ENCODE data around the gene SEZ6L2.
A peak's percentile ranks its signal among the peaks of the same experiment; 100 is the strongest.
"Not testable (repeated sequence)": the region's sequence is repeated elsewhere in the genome, so short reads cannot be mapped to it uniquely, and the experiment has no call there.

The SEZ6L2 gene

DNA sequence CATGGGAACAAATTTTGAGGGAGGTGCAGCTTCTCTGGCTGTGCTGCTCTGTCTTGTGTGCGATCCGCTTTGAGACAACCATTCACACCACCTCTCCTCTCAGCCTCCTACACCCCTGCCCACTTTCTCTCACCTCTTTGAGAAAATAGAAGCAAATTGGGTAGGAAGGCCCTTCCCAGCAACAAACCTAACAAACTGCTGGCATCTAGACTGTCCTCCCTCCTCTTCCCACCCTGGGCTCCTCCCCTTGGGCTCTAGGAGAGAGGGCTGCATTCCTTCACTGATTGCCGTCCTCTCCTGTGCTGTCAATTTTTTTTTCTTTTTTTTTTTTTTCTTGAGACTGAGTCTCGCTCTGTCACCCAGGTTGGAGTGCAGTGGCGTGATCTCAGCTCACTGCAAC, 49.8 kb downstream of the SEZ6L2 start:
- no peak for DNase-seq

DNA sequence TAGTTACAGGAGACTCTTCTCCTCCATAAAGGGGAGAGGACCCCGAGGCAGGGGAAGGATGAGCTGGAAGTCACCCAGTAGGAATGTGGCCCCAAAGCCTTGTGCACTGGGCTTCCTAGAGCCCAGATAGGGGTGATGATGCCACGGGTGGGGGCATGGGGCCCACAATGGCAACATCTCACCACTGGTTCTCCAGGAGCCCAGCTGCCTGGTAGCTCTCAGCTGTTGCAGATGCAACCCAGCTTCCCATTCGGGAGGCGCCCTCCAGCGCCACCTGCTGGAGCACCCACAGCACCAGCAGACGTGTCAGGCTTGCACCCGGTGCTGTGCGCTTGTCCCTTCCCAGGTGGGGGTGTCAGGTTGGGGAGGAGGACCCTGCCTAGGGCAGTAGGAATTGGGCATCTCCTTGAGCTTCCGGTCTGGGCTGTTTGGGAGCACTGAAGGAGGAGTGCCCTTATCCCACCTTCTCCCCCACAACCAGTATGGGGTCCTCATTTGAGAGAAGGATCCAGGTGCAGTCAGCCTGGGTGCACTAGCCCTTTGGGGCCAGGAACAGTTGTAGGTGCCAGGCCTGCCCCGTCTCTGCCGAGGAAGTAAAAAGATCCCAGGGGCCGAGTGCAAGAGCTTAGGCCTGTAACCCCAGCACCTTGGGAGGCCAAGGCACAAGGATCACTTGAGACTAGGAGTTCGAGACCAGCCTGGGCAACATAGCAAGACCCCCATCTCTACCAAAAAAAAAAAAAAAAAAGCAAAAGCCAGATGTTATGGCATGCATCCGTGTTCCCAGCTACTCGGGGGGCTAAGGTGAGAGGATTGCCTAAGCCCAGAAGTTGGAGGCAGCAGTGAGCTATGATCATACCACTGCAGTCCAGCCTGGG, 50.7 kb downstream of the SEZ6L2 start:
- DNase-seq: peak; percentile 88

- no peak for DNase-seq
Measured at GRCh38 chr16:29845656-29846055, 53.7 kb downstream of the SEZ6L2 start.

GRCh38 chr16:29844575-29845331, 54.6 kb downstream of the SEZ6L2 start:
- no peak for DNase-seq

- no peak for DNase-seq
Measured at GRCh38 chr16:29843931-29844330, 55.4 kb downstream of the SEZ6L2 start.

DNA sequence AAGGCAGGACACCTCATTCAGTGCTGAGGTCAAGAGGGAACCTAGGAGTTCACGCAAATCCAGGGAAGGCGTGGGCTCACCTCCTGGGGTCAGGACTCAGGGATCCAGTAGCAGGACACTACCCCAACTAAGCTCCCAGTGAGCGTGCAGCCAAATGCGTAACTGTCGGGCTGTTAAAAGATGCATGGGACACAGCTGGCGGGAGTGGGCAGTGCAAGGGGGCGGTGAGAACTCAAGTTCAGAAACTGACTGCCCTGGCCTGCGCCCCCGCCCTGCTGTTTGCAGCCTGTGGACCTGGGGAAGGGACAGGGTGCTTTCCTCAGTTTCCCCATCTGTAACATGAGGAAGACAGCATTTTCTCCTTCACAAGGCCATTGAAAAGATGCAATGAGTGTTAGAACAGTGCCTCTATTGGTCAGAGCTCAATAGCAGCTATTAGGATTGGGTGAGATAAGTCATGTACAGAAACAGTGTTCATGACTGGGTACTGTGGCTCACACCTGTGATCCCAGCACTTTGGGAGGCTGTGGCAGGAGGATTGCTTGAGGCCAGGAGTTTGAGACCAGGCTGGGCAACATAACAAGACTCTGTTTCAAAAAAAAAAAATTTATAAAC, 56.5 kb downstream of the SEZ6L2 start:
- no peak for DNase-seq

DNA sequence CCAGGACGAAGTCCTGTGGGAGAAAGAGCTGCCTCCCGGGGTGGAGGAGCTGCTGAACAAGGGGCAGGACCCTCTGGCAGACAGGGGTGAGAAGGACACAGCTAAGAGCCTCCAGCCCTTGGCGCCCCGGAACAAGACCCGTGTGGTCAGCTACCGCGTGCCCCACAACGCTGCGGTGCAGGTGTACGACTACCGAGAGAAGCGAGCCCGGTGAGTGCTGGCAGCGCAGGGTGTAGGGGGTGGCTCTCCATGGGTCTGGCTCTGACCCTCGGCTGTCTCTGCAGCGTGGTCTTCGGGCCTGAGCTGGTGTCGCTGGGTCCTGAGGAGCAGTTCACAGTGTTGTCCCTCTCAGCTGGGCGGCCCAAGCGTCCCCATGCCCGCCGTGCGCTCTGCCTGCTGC, 57.7 kb downstream of the SEZ6L2 start:
- no peak for DNase-seq

GRCh38 chr16:29840240-29840639, 59.1 kb downstream of the SEZ6L2 start:
- no peak for DNase-seq

- no peak for DNase-seq
Measured at GRCh38 chr16:29839822-29840221, 59.5 kb downstream of the SEZ6L2 start.

DNA sequence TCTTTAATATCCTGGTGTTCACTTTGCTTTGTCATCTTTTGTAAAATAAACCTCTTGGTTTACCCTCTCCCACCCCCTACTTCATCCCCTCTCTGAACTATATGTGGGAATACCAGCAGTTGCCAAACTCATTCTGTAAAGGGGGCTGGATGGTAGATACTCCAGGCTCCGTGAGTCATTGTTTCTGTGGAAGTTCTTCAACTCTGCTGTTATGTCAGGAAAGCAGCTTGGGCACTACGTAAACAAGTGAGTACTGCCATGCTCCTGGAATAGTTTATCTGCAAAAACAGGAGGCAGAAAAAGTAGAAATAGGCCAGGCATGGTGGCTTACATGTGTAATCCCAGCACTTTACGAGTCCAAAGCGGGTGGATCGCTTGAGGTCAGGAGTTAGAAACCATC, 61.5 kb downstream of the SEZ6L2 start:
- no peak for DNase-seq

- no peak for DNase-seq
Measured at GRCh38 chr16:29836623-29837022, 62.7 kb downstream of the SEZ6L2 start.

DNA sequence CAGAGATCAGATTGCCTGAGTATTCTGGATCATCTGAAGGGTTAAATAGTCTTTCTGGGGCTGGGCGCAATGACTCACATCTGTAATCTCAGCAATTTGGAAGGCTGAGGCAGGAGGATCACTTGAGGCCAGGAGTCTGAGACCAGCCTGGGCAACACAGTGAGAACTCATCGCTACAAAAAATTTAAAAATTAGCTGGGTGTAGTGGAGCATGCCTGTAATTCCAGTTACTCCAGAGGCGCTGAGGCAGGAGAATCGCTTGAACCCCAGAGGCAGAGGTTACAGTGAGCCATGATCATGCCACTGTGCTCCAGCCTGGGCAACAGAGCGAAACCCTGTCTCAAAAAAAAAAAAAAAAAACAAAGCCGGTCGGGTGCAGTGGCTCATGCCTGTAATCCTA, 63.4 kb downstream of the SEZ6L2 start:
- DNase-seq: no peak

DNA sequence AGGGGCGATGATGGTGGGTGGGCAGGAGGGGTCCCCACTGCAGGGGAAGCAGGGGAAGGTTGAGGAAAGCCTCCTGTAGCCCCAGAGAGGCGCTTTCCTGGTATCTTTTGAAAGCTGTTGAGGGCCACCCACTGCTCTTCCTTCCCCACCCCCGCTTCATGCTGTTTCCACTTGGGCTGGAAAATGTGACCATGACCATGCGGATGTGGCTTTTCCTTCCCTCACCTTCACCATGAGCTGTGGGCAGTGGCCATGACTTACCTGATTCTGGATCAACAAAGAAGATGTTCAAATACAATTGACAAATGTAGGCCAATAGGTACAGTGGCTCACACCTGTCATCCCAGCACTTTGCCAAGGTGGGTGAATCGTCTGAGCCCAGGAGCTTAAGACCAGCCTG, 65.3 kb downstream of the SEZ6L2 start:
- no peak for DNase-seq

- DNase-seq: not testable (repeated sequence)
Measured at GRCh38 chr16:29833219-29833618, 66.1 kb downstream of the SEZ6L2 start.

DNA sequence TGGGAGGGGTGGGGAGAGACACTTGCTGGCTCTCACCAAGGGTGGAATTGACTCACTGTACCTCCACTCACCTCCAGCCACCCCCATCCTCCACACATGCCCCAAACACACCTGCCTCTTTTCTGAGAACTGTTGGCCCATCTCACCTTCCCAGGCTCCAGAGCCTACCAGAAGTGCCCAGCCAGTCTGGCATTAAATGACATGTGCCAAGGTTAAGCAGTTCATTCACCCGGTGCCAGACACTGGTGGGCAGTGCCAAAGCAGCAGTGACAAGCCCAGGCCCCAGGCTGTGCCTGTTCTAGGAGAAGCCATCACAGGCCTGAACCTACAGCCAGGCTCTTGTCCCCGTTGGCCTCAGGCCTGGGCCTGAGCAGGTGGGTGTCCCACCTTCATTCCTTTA, 67.9 kb downstream of the SEZ6L2 start:
- DNase-seq: no peak

GRCh38 chr16:29830774-29831173, 68.6 kb downstream of the SEZ6L2 start:
- DNase-seq: no peak

DNA sequence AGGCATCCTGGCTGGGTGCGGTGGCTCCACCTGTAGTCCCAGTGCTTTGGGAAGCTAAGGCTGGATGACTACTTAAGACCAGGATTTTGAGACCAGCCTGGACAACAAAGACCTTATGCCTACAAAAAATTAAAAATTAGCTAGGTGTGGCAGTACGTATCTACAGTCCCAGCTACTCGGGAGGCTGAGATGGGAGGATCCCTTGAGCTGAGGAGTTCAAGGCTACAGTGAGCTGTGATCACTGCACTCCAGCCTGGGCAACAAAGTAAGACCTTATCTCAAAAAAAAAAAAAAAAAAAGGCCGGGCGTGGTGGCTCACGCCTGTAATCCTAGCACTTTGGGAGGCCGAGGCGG, 73.0 kb downstream of the SEZ6L2 start:
- no peak for DNase-seq

DNA sequence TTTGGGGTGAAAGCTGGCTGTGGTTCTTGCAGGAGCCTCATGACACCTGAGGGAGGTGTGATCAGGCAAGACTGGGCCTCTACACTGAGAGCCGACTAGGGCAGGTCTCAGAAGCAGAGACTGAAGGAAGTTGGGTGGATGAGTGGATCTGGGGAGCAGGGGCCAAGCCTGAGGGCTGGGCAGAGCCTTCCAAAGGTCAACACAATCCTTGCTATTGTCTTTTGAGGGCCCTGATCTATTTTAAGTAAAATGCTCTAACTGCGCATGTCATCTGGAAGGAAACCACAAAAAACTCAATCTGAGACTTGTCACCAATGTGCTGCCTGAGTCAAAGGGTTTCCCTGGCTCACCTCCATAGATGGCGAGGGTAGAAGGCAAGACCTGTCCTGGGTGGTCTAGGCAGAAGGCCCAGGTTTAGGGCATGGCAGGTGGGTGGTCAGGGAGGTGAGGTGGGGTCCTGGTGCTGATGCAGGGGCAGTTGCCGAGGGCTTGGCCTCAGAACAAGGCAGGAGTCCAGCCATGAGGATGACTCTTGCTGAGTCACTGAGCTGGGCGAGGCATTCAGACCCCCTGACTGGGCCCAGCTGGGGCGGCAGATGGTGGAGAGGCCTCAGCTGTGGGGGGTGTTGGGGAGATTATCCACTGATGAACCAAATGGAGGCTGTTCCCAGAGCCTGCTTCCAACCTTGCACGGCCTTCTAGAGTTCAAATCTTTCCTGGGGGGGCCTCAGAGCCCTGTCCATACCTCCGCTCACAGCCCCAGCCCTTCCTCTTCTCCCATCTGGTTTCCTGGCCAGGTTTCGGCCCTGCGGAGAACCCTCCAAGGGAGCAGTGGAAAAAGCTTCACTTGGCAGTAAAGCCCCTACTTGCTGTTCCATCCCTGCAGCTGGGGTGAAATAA, 74.0 kb downstream of the SEZ6L2 start:
- peak; percentile 89 for DNase-seq

DNA sequence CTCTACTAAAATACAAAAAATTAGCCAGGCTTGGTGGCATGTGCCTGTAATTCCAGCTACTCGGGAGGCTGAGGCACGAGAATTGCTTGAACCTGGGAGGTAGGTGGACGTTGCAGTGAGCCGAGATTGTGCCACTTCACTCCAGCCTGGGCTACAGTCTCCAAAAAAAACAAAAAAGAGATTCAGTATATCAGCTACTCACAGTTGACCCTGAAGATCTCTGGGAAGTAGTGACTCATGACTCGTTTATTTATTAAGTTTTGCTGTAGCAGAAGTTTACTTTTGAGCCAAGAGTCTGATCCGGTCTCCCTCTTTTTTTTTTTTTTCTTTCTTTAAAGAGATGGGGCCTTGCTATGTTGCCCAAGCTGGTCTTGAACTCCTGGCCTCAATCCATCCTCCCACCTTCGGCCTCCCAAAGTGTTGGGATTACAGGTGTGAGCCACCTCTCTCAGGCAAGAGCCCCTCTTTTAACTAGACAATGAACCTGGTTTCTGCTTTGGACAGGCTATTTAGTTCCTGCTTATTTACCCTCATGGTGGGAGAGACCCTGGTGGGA, 74.7 kb downstream of the SEZ6L2 start:
- peak; percentile 42 for DNase-seq

DNA sequence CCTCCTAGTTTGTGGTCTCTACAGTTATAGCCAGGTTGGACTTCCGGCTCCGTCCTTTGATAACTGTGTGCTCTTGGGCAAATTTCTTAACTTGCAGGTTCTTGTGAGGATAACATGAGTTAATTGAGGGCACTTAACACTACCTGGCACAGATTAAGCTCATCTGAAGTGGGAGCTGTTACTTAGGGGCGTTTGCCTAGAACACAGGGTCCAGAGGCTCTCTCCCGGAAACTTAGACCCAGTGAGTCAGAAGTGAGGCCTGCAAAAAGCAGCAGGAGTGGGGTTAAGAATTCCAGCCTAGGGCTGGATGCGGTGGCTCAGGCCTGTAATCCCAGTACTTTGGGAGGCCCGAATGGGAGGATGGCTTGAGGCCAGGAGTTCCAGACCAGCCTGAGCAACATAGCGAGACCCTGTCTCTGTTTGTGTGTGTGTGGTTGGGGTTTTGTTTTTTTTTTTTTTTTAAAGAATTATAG, 77.7 kb downstream of the SEZ6L2 start:
- DNase-seq: no peak
